ENCODE results near the gene CCDC24. TPM values are rescaled to one million over a fixed set of nuclear protein-coding genes. Genes with fewer than 3 reads are reported as not detected.

The CCDC24 gene
- total and polyA plus RNA-seq, 2 of the 13 experiments (the other 11 are each of a cell fraction or from before 2014, with no cell fraction given): 1.4 to 2.9 TPM

DNA sequence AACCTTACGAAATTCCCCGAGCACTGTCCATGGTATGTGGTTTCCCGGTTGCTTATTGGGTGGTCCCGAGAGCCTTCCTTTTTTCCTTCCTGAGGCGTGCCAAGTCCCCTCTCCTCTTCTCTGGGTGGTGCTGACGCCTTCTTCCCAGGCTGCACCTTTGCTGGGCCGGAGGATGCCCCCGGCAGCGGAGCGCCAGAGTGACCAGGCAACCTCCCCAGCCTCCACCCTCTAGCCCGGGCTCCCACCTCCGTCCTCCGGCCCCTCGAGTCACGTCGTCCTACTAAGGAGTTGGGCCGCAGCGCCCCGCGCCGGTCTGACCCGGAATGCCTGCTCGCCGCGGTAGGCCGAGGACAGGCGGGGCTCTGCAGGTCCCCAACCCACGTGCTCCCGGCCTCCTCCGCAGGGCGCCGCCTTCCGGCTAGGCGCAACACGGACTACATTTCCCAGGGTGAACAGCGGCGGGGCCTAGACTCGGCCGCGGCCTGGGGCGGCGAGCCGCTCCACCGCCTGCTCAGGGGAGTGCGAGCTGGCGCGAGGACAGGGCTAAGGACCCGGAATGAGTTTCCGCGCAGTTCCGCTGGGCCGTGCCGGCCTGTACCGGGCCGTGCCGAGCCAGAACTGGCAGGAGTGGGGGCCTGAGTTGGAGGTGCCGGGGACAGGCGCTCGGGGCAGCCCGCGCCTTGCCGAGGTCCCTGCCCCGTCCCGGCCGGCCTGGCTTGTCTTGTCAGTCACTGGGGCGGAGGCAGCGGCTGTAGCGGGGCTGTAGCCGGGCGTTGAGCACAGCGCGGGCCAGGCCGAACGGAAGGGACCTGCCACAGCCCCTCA, 45.0 kb upstream of the CCDC24 start, which contains the start of gene IPO13 (continued):
- TF ChIP-seq, protein P1, sequence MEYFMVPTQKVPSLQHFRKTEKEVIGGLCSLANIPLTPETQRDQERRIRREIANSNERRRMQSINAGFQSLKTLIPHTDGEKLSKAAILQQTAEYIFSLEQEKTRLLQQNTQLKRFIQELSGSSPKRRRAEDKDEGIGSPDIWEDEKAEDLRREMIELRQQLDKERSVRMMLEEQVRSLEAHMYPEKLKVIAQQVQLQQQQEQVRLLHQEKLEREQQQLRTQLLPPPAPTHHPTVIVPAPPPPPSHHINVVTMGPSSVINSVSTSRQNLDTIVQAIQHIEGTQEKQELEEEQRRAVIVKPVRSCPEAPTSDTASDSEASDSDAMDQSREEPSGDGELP (IDR thresholded peaks at IDR 0.05; ENCODE audit: borderline replicate concordance, low read depth): peak; percentile 59; the same call in 1 of the 2 replicates
- TF ChIP-seq ZMYM3 (CRISPR knock-in tag; IDR thresholded peaks at IDR 0.05) (peak; percentile 50; the same call in 1 of the 2 replicates), MED13 (CRISPR knock-in tag; IDR thresholded peaks at IDR 0.05) (peak; percentile 81; the same call in 1 of the 2 replicates), ZNF207 (IDR thresholded peaks at IDR 0.05; ENCODE audit: borderline replicate concordance) (no peak), ZNF260 (CRISPR knock-in tag; IDR thresholded peaks at IDR 0.05; ENCODE audit: borderline replicate concordance, low read depth) (no peak), SOX5 (CRISPR knock-in tag; IDR thresholded peaks at IDR 0.05; ENCODE audit: borderline replicate concordance) (peak; percentile 50; the same call in 1 of the 2 replicates), DR1 (CRISPR knock-in tag; IDR thresholded peaks at IDR 0.05) (peak; percentile 89), TMF1 (CRISPR knock-in tag; IDR thresholded peaks at IDR 0.05; ENCODE audit: low read depth) (no peak), ARNT (IDR thresholded peaks at IDR 0.05) (no peak), GTF3A (CRISPR knock-in tag; conservative IDR thresholded peaks at IDR 0.05) (peak; percentile 99), HOXA7 (CRISPR knock-in tag; IDR thresholded peaks at IDR 0.05) (0 out of 2 replicates have a peak, but pooled peaks have one; percentile 49), SIX4 (CRISPR knock-in tag; IDR thresholded peaks at IDR 0.05) (no peak), HDAC1 (CRISPR knock-in tag; IDR thresholded peaks at IDR 0.05) (peak; percentile 98)
- TF ChIP-seq, protein P2, sequence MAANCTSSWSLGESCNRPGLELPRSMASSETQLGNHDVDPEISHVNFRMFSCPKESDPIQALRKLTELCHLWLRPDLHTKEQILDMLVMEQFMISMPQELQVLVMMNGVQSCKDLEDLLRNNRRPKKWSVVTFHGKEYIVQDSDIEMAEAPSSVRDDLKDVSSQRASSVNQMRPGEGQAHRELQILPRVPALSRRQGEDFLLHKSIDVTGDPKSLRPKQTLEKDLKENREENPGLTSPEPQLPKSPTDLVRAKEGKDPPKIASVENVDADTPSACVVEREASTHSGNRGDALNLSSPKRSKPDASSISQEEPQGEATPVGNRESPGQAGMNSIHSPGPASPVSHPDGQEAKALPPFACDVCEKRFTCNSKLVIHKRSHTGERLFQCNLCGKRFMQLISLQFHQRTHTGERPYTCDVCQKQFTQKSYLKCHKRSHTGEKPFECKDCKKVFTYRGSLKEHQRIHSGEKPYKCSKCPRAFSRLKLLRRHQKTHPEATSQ (CRISPR knock-in tag; IDR thresholded peaks at IDR 0.05; ENCODE audit: borderline replicate concordance): 0 out of 2 replicates have a peak, but pooled peaks have one; percentile 76
- TF ChIP-seq, protein P3, sequence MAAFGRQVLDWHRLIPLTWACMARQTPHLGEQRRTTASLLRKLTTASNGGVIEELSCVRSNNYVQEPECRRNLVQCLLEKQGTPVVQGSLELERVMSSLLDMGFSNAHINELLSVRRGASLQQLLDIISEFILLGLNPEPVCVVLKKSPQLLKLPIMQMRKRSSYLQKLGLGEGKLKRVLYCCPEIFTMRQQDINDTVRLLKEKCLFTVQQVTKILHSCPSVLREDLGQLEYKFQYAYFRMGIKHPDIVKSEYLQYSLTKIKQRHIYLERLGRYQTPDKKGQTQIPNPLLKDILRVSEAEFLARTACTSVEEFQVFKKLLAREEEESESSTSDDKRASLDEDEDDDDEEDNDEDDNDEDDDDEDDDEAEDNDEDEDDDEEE (CRISPR knock-in tag; IDR thresholded peaks at IDR 0.05): peak; percentile 83; the same call in 1 of the 2 replicates
- TF ChIP-seq, protein P4, sequence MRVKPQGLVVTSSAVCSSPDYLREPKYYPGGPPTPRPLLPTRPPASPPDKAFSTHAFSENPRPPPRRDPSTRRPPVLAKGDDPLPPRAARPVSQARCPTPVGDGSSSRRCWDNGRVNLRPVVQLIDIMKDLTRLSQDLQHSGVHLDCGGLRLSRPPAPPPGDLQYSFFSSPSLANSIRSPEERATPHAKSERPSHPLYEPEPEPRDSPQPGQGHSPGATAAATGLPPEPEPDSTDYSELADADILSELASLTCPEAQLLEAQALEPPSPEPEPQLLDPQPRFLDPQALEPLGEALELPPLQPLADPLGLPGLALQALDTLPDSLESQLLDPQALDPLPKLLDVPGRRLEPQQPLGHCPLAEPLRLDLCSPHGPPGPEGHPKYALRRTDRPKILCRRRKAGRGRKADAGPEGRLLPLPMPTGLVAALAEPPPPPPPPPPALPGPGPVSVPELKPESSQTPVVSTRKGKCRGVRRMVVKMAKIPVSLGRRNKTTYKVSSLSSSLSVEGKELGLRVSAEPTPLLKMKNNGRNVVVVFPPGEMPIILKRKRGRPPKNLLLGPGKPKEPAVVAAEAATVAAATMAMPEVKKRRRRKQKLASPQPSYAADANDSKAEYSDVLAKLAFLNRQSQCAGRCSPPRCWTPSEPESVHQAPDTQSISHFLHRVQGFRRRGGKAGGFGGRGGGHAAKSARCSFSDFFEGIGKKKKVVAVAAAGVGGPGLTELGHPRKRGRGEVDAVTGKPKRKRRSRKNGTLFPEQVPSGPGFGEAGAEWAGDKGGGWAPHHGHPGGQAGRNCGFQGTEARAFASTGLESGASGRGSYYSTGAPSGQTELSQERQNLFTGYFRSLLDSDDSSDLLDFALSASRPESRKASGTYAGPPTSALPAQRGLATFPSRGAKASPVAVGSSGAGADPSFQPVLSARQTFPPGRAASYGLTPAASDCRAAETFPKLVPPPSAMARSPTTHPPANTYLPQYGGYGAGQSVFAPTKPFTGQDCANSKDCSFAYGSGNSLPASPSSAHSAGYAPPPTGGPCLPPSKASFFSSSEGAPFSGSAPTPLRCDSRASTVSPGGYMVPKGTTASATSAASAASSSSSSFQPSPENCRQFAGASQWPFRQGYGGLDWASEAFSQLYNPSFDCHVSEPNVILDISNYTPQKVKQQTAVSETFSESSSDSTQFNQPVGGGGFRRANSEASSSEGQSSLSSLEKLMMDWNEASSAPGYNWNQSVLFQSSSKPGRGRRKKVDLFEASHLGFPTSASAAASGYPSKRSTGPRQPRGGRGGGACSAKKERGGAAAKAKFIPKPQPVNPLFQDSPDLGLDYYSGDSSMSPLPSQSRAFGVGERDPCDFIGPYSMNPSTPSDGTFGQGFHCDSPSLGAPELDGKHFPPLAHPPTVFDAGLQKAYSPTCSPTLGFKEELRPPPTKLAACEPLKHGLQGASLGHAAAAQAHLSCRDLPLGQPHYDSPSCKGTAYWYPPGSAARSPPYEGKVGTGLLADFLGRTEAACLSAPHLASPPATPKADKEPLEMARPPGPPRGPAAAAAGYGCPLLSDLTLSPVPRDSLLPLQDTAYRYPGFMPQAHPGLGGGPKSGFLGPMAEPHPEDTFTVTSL (CRISPR knock-in tag; IDR thresholded peaks at IDR 0.05; ENCODE audit: borderline replicate concordance): peak; percentile 70; the same call in 1 of the 2 replicates
- TF ChIP-seq, protein P5, sequence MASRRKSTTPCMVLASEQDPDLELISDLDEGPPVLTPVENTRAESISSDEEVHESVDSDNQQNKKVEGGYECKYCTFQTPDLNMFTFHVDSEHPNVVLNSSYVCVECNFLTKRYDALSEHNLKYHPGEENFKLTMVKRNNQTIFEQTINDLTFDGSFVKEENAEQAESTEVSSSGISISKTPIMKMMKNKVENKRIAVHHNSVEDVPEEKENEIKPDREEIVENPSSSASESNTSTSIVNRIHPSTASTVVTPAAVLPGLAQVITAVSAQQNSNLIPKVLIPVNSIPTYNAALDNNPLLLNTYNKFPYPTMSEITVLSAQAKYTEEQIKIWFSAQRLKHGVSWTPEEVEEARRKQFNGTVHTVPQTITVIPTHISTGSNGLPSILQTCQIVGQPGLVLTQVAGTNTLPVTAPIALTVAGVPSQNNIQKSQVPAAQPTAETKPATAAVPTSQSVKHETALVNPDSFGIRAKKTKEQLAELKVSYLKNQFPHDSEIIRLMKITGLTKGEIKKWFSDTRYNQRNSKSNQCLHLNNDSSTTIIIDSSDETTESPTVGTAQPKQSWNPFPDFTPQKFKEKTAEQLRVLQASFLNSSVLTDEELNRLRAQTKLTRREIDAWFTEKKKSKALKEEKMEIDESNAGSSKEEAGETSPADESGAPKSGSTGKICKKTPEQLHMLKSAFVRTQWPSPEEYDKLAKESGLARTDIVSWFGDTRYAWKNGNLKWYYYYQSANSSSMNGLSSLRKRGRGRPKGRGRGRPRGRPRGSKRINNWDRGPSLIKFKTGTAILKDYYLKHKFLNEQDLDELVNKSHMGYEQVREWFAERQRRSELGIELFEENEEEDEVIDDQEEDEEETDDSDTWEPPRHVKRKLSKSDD (CRISPR knock-in tag; IDR thresholded peaks at IDR 0.05; ENCODE audit: low read depth): peak; percentile 46

All from HepG2 (cell line).